Upper lobe of left lung (tissue), 6 donors: ENCODE measurements around the gene STAT3. TPM values are rescaled to one million over a fixed set of nuclear protein-coding genes. Genes with fewer than 3 reads are reported as not detected.
"Not testable (repeated sequence)": the region's sequence is repeated elsewhere in the genome, so short reads cannot be mapped to it uniquely, and the experiment has no call there.

Source experiments
- ATAC-seq, 2 donors: fragments of 200-7000 bp; cut with Tn5 transposase; one replicate each; pipeline ENCODE4 v1.9.1; 2022; ENCODE audit warnings: mild to moderate bottlenecking in 2 of 2, moderate library complexity in 2 of 2; ENCODE audit not compliant: low FRiP score in 2 of 2
- DNase-seq, 2 donors: peaks; one replicate each; pipeline ENCODE4 v3.0.0-alpha.2; 2019 to 2020
- H3K27ac ChIP-seq, 4 donors: fragments of 200-600 bp; sonication (generic); one replicate each; pipeline ENCODE4 v1.5.1; 2016 to 2019
- H3K27me3 ChIP-seq, 4 donors: fragments of 200-600 bp; sonication (generic); one replicate each; pipeline ENCODE4 v1.5.1; 2017 to 2019
- H3K36me3 ChIP-seq, 4 donors: fragments of 200-600 bp; sonication (generic); one replicate each; pipeline ENCODE4 v1.5.1; 2016 to 2019
- H3K4me1 ChIP-seq, 4 donors: fragments of 200-600 bp; sonication (generic); one replicate each; pipeline ENCODE4 v1.5.1; 2018 to 2019
- H3K4me3 ChIP-seq, 4 donors: fragments of 200-600 bp; sonication (generic); one replicate each; pipeline ENCODE4 v1.5.1; 2017 to 2019; ENCODE audit warnings: mild to moderate bottlenecking in 2 of 4, moderate library complexity in 1 of 4
- H3K9me3 ChIP-seq, 4 donors: fragments of 200-600 bp; sonication (generic); one replicate each; pipeline ENCODE4 v1.5.1; 2018 to 2019
- CTCF ChIP-seq, 6 experiments: fragments of 450-650 bp in 4 of 6; fragments of 200-600 bp in 2 of 6; sonication (generic) in 2 of 6; IDR thresholded peaks; one replicate each; pipeline ENCODE4 v1.5.1; 2016 to 2019; ENCODE audit warnings: antibody characterized with exemption in 6 of 6
- EP300 ChIP-seq, 4 donors: sonication (generic); formaldehyde crosslinking; IDR thresholded peaks; one replicate each; pipeline ENCODE4 v1.5.1; 2017; ENCODE audit warnings: antibody characterized with exemption in 4 of 4, control low read depth in 2 of 4
- POLR2A ChIP-seq, 4 donors: fragments of 450-650 bp; IDR thresholded peaks; one replicate each; pipeline ENCODE4 v1.5.1; 2016 to 2017; ENCODE audit warnings: antibody characterized with exemption in 4 of 4, mild to moderate bottlenecking in 2 of 4
- POLR2AphosphoS5 ChIP-seq, 2 donors: sonication (generic); formaldehyde crosslinking; IDR thresholded peaks; one replicate each; pipeline ENCODE4 v1.5.1; 2017; ENCODE audit warnings: antibody characterized with exemption in 2 of 2
- WGBS, 2 donors: methylation state at CpG; one replicate each; pipeline ENCODE4 v1.1.5; 2017 to 2018; 5-methylcytosine and 5-hydroxymethylcytosine counted together
- total RNA-seq, 6 donors: library from RNA; depleted of rRNA in 4 of 6; stranded (reverse); fragments of >200 nt in 4 of 6; gene quantifications; one replicate each; pipeline versions ENCODE4 v1.1.0 to v1.2.1, GENCODE V29; 2016 to 2021
- donor health status: DM: no; HTN: no; CAD: no; lungs with moderate emphysema.
- donor health status: DM: no; HTN: yes; CAD: no; lungs with severe emphysema.

STAT3 gene
- total RNA-seq, 6 donors from 2014 or later: 228 to 335 (median 264) TPM

- DNase-seq (no peak), ATAC-seq (peak in 1 of 2 donors; percentile 22)
- peaks cover 71 to 79% (median 73%) of the 10 kb centered on the region in 4 donors for H3K4me1 ChIP-seq
- peak overlapping the region in 2 of 4 donors; percentile 12 to 81 for H3K27ac ChIP-seq
- H3K9me3 ChIP-seq: no peaks in the 10 kb centered on the region
- H3K4me3 ChIP-seq: no peak overlapping the region
- H3K36me3 ChIP-seq: peaks cover 0 to 15% (median 3%) of the 10 kb centered on the region in 4 donors
- no peak for TF ChIP-seq POLR2AphosphoS5 (IDR thresholded peaks at IDR 0.05)
- TF ChIP-seq POLR2A (IDR thresholded peaks at IDR 0.05): no peak
- TF ChIP-seq EP300 (IDR thresholded peaks at IDR 0.05): no peak
- no peak for TF ChIP-seq CTCF (IDR thresholded peaks at IDR 0.05)
- WGBS, 2 donors: 66 to 73% methylated on average over 3 of the region's 3 CpGs
- no peaks in the 10 kb centered on the region for H3K27me3 ChIP-seq
Measured at GRCh38 chr17:42380935-42381334, 7.3 kb downstream of the STAT3 start.

- ATAC-seq (peak in 1 of 2 donors; percentile 68), DNase-seq (no peak)
- H3K36me3 ChIP-seq: peaks cover 0 to 12% (median 3%) of the 10 kb centered on the region in 4 donors
- H3K27me3 ChIP-seq: no peaks in the 10 kb centered on the region
- H3K9me3 ChIP-seq: no peaks in the 10 kb centered on the region
- TF ChIP-seq POLR2AphosphoS5 (IDR thresholded peaks at IDR 0.05) (peak in 1 of 2 donors; percentile 5), POLR2A (IDR thresholded peaks at IDR 0.05) (no peak)
- H3K4me1 ChIP-seq: peaks cover 60 to 73% (median 66%) of the 10 kb centered on the region in 4 donors
- H3K4me3 ChIP-seq: peak overlapping the region in 2 of 4 donors; percentile 27 to 34
- H3K27ac ChIP-seq: peak overlapping the region; percentile 67 to 81 (median 74)
- WGBS, 2 donors: 3 to 6% methylated on average over 6 of the region's 6 CpGs
Measured at GRCh38 chr17:42378959-42379594, 9.2 kb downstream of the STAT3 start.

GRCh38 chr17:42378359-42378958, 9.8 kb downstream of the STAT3 start:
- H3K27ac ChIP-seq: peak overlapping the region; percentile 67 to 81 (median 74)
- peak overlapping the region in 2 of 4 donors; percentile 27 to 34 for H3K4me3 ChIP-seq

GRCh38 chr17:42373896-42374295, 14.3 kb downstream of the STAT3 start:
- Histone ChIP-seq H3K4me1 (peaks cover 15 to 40% (median 27%) of the 10 kb centered on the region in 4 donors), H3K4me3 (no peak overlapping the region), H3K36me3 (peaks cover 0 to 22% (median 3%) of the 10 kb centered on the region in 4 donors), H3K27me3 (no peaks in the 10 kb centered on the region), H3K9me3 (no peaks in the 10 kb centered on the region), H3K27ac (no peak overlapping the region)
- no peak for ATAC-seq
- no peak for DNase-seq
- TF ChIP-seq CTCF (IDR thresholded peaks at IDR 0.05) (no peak), POLR2A (IDR thresholded peaks at IDR 0.05) (no peak), EP300 (IDR thresholded peaks at IDR 0.05) (no peak), POLR2AphosphoS5 (IDR thresholded peaks at IDR 0.05) (no peak)
- 90 to 93% methylated on average over 1 of the region's 1 CpG for WGBS, 2 donors

More at GRCh38 chr17:42378359-42378958, 9.8 kb downstream of the STAT3 start:
- peaks cover 54 to 72% (median 64%) of the 10 kb centered on the region in 4 donors for H3K4me1 ChIP-seq
- WGBS, 2 donors: 51% methylated on average over 10 of the region's 10 CpGs
- peaks cover 0 to 12% (median 3%) of the 10 kb centered on the region in 4 donors for H3K36me3 ChIP-seq
- no peaks in the 10 kb centered on the region for H3K27me3 ChIP-seq
- no peak for TF ChIP-seq POLR2A (IDR thresholded peaks at IDR 0.05)
- no peak for TF ChIP-seq CTCF (IDR thresholded peaks at IDR 0.05)
- TF ChIP-seq POLR2AphosphoS5 (IDR thresholded peaks at IDR 0.05): no peak
- TF ChIP-seq EP300 (IDR thresholded peaks at IDR 0.05): no peak
- ATAC-seq: no peak
- DNase-seq: no peak
- H3K9me3 ChIP-seq: no peaks in the 10 kb centered on the region

- H3K27ac ChIP-seq: no peak overlapping the region
- no peak for TF ChIP-seq EP300 (IDR thresholded peaks at IDR 0.05)
- peaks cover 21 to 43% (median 31%) of the 10 kb centered on the region in 4 donors for H3K4me1 ChIP-seq
- peaks cover 0 to 22% (median 3%) of the 10 kb centered on the region in 4 donors for H3K36me3 ChIP-seq
- no peak overlapping the region for H3K4me3 ChIP-seq
- H3K9me3 ChIP-seq: no peaks in the 10 kb centered on the region
- no peaks in the 10 kb centered on the region for H3K27me3 ChIP-seq
- DNase-seq (no peak), ATAC-seq (no peak)
Measured at GRCh38 chr17:42372142-42372541, 16.1 kb downstream of the STAT3 start.

- H3K4me3 ChIP-seq, H3K9me3 ChIP-seq, H3K27me3 ChIP-seq, DNase-seq, ATAC-seq, H3K27ac ChIP-seq: not testable (repeated sequence)
- Histone ChIP-seq H3K4me1 (peaks cover 40 to 49% (median 46%) of the 10 kb centered on the region in 4 donors), H3K36me3 (peaks cover 0 to 27% (median 3%) of the 10 kb centered on the region in 4 donors)
- WGBS, 2 donors: 70 to 71% methylated on average over 12 of the region's 12 CpGs
Measured at GRCh38 chr17:42368797-42369561, 19.3 kb downstream of the STAT3 start.

GRCh38 chr17:42368310-42368709, 19.9 kb downstream of the STAT3 start:
- H3K27me3 ChIP-seq, DNase-seq, H3K9me3 ChIP-seq, ATAC-seq, H3K4me3 ChIP-seq: not testable (repeated sequence)
- Histone ChIP-seq H3K27ac (peak overlapping the region in 1 of 4 donors; percentile 86), H3K36me3 (peaks cover 0 to 26% (median 3%) of the 10 kb centered on the region in 4 donors), H3K4me1 (peaks cover 44 to 54% (median 50%) of the 10 kb centered on the region in 4 donors)
- 70 to 71% methylated on average over 5 of the region's 5 CpGs for WGBS, 2 donors

- DNase-seq: peak in 1 of 2 donors; percentile 81
- not testable (repeated sequence) for ATAC-seq, H3K36me3 ChIP-seq, H3K4me3 ChIP-seq, H3K27me3 ChIP-seq, H3K9me3 ChIP-seq
- peak overlapping the region; percentile 27 to 86 (median 62) for H3K27ac ChIP-seq
- 66 to 68% methylated on average over 13 of the region's 13 CpGs for WGBS, 2 donors
- peaks cover 63 to 73% (median 69%) of the 10 kb centered on the region in 4 donors for H3K4me1 ChIP-seq
Measured at GRCh38 chr17:42366176-42367023, 21.8 kb downstream of the STAT3 start.
